Fibroblast of lung (primary cell): ENCODE data around the gene FAM117B.

Experiments
- EZH2 ChIP-seq: IDR thresholded peaks from 2 replicates; pipeline ENCODE4 v1.5.1; 2012; ENCODE audit warnings: low read length, control low read depth, mild to moderate bottlenecking; ENCODE audit errors: missing control alignments
- TF ChIP-seq, protein P1 (sequence below), 2 donors: IDR thresholded peaks in 1 of 2; conservative IDR thresholded peaks in 1 of 2; 1 replicate in 1 of 2; 2 replicates in 1 of 2; pipeline ENCODE4 v1.5.1; 2011 to 2012; ENCODE audit warnings: low read length in 2 of 2, control low read depth in 1 of 2, inconsistent platforms in 1 of 2, low read depth in 1 of 2, mild to moderate bottlenecking in 1 of 2

DNA sequence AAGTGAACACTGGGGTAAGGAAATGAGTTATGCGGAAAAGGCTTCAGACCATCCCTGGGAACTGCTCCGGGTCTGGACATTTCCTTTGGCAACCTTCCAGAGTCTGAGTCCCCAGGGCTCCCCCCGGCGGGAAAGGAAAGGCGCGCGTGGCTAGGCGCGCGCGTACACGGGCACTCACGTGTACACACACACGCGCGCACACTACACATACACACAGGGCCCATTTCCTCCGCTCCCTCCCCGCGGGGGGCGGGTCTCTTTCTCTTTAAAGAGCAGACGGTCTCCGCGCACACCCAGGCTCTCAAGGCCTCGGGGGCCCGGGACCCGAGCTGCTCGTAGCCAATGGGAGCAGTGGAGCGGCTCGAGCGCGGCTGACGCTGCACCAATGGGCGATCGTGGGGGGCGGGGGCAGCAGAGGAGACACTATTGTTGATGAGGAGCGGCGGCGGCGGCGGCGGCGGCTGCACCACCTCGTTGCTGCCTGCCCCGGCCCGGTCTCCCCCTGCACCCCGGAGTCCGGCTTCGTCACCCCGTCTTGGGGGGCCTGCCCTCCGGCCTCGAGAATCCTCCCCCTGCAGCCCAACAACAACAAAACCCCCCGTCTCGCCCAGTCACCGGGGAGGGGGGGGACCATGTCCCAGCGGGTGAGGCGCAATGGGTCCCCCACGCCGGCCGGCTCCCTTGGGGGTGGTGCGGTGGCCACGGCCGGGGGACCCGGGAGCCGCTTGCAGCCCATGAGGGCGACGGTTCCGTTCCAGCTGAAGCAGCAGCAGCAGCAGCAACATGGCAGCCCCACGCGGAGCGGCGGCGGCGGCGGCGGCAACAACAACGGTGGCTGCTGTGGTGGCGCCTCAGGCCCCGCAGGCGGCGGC lies at the start of gene FAM117B:
- TF ChIP-seq, protein P1, sequence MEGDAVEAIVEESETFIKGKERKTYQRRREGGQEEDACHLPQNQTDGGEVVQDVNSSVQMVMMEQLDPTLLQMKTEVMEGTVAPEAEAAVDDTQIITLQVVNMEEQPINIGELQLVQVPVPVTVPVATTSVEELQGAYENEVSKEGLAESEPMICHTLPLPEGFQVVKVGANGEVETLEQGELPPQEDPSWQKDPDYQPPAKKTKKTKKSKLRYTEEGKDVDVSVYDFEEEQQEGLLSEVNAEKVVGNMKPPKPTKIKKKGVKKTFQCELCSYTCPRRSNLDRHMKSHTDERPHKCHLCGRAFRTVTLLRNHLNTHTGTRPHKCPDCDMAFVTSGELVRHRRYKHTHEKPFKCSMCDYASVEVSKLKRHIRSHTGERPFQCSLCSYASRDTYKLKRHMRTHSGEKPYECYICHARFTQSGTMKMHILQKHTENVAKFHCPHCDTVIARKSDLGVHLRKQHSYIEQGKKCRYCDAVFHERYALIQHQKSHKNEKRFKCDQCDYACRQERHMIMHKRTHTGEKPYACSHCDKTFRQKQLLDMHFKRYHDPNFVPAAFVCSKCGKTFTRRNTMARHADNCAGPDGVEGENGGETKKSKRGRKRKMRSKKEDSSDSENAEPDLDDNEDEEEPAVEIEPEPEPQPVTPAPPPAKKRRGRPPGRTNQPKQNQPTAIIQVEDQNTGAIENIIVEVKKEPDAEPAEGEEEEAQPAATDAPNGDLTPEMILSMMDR (conservative IDR thresholded peaks at IDR 0.05 in 1 of 2, IDR thresholded peaks at IDR 0.05 in 1 of 2; ENCODE audit: low read depth in 1 of 2, low read length in 2 of 2) = no peak
- no peak for TF ChIP-seq EZH2
